Sigmoid colon (tissue), 4 donors: ENCODE measurements around the gene MAPKAP1.

Experiments used
- EP300 ChIP-seq, 4 donors: sonication (generic); formaldehyde crosslinking; IDR thresholded peaks; one replicate each; pipeline ENCODE4 v1.6.1; 2017; ENCODE audit warnings: antibody characterized with exemption in 4 of 4
- POLR2A ChIP-seq, 2 donors: fragments of 450-650 bp; IDR thresholded peaks; one replicate each; pipeline ENCODE4 v1.6.1; 2016; ENCODE audit warnings: antibody characterized with exemption in 2 of 2, mild to moderate bottlenecking in 2 of 2, moderate library complexity in 2 of 2
- POLR2AphosphoS5 ChIP-seq, 4 donors: sonication (generic); formaldehyde crosslinking; IDR thresholded peaks; one replicate each; pipeline ENCODE4 v1.6.1; 2017; ENCODE audit warnings: antibody characterized with exemption in 4 of 4
- TF ChIP-seq, protein P1 (sequence below), 4 experiments: fragments of 450-650 bp in 3 of 4; fragments of 200-600 bp in 1 of 4; IDR thresholded peaks; one replicate each; pipeline ENCODE4 v1.5.1; 2016 to 2019; ENCODE audit warnings: antibody characterized with exemption in 4 of 4, mild to moderate bottlenecking in 3 of 4, moderate library complexity in 2 of 4

- TF ChIP-seq POLR2A (IDR thresholded peaks at IDR 0.05), result no peak
- TF ChIP-seq, protein P1, sequence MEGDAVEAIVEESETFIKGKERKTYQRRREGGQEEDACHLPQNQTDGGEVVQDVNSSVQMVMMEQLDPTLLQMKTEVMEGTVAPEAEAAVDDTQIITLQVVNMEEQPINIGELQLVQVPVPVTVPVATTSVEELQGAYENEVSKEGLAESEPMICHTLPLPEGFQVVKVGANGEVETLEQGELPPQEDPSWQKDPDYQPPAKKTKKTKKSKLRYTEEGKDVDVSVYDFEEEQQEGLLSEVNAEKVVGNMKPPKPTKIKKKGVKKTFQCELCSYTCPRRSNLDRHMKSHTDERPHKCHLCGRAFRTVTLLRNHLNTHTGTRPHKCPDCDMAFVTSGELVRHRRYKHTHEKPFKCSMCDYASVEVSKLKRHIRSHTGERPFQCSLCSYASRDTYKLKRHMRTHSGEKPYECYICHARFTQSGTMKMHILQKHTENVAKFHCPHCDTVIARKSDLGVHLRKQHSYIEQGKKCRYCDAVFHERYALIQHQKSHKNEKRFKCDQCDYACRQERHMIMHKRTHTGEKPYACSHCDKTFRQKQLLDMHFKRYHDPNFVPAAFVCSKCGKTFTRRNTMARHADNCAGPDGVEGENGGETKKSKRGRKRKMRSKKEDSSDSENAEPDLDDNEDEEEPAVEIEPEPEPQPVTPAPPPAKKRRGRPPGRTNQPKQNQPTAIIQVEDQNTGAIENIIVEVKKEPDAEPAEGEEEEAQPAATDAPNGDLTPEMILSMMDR (IDR thresholded peaks at IDR 0.05), result no peak
- TF ChIP-seq POLR2AphosphoS5 (IDR thresholded peaks at IDR 0.05), result no peak
- no peak for TF ChIP-seq EP300 (IDR thresholded peaks at IDR 0.05)
Measured at GRCh38 chr9:125639057-125639456, 68.0 kb downstream of the MAPKAP1 start.
